Stimulated activated CD4-positive, alpha-beta T cell treated with anti-CD3 and anti-CD28 coated beads, TNF-alpha, amount 100 ng/mL, for 48 hours (primary cell): ENCODE results near the gene CHCHD6.

Experiments used
- DNase-seq, 3 donors: peaks; one replicate each; pipeline ENCODE4 v3.0.0-alpha.2; 2020; ENCODE audit warnings: low read depth in 3 of 3

CHCHD6 gene

DNA sequence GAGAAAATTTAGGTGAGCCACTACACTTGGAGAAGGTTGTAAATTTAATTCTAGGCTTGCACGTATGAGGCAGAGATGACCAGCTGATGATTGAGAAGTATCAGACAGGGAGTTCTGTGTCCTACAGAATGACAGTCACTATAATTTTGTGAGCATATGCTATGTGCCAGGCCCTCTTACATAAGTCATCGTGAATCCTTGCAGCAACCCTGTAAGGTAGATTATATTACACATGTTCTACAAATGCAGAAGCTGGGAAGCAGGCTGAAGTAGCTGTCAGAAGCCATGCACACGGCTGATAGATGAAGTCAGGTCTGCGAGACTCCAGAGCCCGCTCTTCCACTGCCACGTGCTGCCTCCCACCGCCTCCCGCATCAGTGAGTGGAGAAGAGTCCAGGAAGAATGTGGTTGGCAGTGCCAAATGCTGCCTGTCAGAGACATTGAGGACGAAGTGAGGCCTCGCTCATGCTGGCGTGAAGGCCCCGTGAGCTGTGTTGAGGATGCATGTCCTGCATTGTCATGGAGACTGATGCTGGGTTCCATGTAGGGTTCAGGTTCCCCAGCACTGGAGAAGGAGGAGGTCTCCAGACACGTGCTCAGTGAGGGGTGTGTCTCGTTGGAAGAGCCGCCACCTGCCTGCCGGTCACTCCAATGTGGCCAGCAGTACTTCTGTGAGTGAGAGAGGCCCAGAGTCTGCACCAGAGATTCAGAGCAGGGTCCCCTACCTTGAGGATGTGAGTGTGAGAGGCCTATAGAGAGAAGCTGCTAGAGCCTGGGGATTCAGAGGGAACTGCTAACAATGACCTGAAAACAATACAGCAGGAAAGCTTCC lies 155.6 kb downstream of the CHCHD6 start:
- no peak for DNase-seq

DNA sequence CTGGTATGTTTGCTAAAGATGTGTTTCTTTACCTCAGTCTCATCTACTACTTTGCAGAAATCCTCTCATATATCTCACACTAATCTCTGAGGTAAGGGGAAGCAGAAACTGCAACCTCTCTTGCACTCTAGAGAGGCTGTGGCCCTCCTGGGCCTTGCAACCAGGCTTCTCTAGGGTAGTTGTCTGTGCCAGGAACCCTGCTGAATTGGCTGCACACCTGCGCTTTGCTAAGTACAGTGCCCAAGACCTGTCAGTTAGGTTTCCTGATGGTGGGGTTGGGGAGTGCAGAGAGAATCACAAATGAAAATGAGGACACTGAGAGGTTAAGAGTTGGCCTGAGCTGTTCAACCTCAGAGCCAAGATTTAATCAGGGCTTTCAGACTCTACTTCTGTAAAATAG lies 161.7 kb downstream of the CHCHD6 start:
- no peak for DNase-seq

DNA sequence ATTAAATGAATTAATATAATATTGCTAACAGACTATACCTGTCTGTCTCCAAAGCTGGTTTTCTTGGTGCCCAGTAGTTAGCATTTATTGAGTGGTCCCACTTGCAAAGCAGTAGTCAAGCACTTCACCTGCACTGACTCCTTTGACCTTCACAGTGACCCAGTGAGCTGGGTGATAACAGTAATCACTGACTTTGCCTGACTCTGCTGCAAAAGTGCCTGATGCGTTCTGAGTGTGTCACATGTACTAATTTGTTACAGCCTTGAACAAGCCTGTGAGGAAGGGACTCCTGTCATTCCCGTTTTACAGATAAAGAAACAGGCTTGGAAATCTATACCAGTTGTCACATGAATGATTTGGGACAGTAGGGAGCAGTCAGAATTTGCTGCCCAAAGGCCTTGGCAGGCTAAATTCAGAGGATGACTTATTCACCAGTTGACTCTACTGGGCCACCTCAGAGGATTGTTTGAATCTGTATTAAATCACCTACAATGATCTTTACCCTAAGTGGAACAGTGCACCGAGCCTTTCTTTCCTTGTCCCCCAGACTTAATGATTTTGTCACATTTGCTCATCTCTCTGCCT lies 162.2 kb downstream of the CHCHD6 start:
- DNase-seq, result no peak

DNA sequence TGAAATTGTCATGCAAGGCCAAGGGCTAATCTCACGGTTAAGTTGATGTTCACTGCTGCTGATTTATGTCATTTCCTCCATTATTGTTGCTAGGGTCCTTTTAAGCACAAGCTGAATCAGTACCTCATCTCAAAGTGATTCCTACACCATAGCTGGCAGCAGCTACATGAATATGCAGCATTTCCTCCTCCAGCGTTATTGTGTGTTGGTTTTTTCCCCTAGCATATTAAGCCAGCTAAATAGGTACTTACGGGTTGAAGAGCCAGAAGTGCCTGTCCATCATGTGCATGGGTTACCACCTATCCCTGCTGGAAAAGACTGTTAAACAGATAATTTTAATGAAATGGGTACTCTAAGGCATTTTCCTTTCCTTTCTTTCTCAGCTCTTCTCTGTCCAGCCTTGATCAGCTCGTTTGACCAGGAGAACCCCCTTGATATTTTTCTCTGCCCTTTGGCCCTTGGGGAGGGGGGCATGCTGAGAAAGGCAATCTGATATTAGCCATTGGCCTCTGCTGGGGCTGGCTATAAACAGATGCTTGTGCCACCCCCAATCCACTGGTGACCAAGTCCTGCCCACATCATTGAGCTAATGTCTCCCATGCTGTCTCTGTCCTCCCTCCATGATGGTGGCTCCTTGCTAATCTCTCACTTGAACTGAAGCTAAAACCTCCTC lies 163.3 kb downstream of the CHCHD6 start:
- DNase-seq, result no peak

DNA sequence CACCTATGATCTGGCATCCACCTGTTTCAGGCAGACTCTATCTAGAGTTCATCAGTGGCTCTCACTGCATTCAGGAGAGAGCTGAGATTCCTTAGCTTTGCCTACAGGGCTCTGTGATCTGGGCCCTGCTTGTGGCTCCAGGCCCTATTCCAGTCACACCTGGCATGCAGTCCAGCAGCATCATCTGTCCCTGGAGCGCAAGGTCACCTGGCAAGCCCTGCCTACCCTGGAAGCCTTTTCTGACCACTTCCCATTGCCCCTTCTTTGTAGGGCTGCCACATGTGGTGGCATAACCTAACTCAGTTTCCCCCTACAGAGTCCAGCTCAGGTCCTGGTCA lies 163.8 kb downstream of the CHCHD6 start:
- no peak for DNase-seq

DNA sequence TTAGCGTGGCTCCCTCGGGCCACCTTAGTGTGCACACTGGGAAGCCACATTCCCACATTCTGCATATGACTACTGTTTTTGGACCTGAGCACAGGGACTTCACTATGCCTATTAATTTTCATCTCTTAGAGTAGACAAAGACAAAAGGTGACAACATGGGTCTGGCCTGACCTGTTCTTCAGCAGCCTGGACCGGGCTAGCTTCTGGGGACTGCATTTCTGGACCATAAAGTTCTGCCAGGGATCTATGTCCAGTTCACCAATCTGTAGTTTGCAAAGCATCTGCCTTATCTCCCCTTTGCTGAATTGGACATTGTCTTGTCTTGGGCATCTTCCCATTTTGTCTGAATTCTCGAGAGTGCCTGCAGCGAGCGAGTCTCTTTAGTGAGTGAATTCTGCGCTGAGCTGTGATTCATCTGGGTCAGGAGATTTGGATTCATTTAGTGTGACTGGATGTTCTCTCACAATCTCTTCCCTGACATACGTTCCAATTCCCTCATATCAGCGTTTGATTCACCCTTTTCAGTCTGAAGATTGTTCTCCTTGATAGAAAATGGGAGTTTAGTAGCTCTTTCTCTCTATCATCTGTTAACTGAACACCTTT lies 166.7 kb downstream of the CHCHD6 start:
- no peak for DNase-seq

DNA sequence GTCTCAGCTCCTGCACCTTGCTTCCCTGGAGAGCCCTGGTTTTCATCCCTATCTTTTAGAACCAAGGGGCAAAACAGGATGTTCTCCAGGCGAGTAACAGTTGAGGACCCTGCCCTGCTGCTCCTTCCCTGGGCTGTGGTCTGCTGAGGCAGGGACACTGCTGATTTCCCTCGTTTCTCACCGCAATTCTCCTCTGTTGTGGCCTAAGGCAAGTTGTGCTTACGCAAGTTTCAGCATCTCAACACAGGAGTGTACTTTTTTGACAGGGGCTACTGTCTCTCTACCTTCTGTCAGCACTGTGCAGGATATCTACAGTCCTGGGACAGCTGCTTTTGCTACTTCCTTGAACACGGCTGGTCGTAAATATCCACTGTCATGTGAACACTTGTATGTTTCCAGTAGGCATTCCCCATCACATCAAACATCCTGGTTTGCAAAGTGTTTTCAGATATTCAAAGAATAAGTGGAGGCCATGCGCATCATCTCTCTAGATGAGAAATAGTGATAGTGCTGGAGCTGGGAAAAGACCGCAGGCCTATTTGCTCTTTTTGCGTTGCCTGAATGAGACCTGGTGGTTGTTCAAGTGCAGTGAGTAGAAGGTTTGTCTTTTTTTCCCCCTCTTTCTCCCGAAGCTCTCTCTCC lies 168.8 kb downstream of the CHCHD6 start:
- DNase-seq, result no peak

DNA sequence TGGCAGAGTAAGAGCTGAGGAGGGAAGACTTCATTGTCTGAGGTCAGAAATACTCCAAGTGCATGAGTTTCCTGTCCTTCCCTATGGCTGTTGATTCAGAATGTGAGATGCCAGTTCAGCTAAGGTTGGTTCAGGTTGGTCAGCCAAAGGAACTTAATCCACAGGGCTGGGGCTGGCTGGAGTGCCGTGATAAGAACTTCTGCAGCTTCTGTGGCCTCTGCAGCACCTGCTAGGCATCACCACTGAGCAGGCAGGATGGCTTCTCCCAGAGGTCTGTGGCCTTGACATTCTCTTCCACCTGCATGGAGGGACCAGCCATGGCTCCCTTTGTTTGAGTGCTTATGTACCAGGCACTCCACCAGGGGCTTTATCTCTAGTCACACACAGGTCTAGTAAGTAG lies 169.4 kb downstream of the CHCHD6 start:
- DNase-seq, result no peak

DNA sequence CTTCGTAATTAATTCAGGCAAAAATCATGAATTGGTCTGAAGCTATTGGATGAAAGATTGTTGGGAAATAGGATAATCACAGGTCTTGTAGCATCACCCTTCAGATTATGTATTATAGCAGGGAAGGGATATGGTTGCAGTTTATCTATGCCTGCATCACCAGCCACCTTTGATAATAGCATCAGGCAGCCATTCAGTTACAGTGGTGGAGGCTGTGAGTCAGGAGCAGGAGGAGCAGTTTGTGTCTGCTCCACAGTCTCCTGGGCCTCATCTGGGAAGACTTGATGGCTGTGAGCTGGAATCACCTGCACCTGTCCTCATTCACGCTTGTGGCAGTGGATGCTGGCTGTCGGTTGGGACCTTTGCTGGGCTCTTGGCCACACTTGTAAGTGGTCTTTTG lies 174.6 kb downstream of the CHCHD6 start:
- no peak for DNase-seq

DNA sequence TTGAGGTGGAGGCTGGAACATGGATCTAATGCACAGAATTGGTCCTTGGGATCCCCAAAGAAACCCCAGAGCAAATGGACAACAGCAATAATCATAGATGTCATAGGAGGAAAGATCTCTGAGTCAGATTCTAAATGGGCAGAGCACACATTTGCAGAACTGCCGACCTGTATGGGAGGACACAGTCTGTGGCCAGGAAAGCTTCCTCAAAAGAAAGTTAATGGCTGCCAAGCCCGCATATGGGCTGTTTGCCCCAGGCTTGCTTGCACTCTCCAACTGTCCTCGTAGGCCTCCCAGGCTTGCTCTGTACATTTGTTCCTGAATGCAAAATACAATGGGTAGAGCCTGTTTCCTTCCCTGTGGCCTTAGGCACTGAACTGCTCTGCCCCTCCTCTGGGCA lies 176.9 kb downstream of the CHCHD6 start:
- DNase-seq, result no peak

DNA sequence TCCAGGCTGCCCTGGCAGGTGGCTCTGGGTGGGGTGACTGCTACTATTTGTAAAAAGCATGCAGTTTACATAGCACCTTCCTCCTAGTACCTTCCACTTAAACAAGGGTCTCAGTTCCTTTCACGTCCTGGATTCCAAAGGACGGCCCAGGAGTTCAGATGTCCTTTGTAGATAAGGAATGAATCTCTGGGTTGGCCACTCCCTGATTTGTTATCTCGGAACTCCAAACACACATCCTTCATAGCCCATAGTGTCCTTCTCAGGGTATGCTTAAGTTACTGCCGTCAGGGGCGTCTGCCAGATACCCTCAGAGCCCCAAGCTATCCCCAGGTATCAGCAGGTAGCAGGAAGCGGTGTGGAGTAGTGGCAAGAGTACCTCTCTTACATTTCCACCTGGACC lies 177.8 kb downstream of the CHCHD6 start:
- DNase-seq, result no peak

DNA sequence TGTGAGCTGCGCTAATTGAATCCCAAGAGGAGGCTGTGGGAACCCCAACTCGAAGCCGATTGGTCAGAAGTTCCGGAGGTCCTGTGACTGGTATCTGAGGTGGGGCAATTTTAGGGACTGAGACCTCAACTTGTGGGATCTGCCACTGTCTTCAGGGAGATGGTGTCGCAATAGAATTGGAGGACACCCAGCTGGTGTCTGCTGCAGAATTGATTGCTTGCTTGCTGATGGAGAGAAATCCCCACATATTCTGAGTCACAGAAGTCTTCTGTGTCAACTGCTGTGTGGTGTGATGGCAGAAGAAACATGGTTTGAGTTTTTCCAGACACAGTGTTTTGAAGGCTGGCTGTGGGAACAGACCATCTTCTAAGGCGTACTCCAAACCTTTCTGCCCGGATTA lies 179.2 kb downstream of the CHCHD6 start:
- no peak for DNase-seq

DNA sequence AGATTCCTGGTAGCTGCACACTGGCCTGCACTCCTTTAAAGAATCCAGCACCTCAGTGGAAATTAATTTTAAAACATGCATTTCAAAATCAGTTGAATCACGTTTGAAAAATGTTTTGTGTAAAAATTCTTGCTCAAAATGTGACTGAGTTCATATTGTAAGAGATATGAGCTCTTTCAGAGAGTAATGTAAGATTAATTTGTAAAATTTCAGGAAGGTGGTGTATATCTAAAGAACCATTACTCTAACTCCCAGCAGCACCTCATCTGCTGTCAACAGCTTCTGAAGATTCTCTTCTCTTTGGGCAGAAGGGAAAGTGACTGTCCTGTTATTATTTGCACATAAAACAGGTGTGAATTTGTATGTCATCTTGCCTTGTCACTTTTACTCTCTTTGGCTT lies 181.4 kb downstream of the CHCHD6 start:
- DNase-seq, result no peak

DNA sequence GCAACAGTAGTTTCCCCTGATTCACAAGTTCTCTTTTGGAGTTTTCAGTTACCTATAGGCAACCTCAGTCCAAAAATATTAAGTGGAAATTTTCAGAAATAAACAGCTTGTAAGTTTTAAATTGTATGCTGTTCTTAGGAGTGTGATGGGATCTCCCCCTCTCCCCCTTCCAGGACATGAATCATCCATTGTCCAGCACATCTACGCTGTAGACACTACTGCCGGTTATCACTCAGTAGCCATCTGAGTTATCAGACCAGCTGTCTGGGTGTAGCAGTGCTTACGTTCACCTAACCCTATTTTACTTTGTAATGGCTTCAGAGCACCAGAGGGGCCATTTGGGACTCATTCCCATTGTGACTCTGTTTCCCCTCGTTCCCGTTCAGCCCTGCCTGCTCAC lies 182.2 kb downstream of the CHCHD6 start:
- no peak for DNase-seq

DNA sequence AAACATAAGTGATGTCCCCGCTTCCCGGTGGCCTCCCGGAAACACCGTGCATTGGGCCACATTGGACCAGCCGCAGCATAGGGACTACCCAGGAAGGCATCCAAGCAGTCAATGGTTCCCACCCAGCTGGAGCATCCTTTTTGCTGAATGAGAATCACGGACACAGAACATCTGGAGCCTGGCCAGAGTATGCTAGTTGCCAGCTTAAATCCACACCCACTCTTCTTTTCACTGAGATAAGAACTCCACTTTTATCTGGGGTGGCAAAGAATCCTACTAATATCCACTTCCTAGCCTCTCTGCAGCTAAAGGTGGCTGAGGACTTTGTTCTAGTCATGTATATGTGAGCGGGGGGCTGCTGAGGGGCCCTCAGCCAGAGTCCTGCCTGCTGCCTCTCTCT lies 183.6 kb downstream of the CHCHD6 start:
- DNase-seq, result no peak

DNA sequence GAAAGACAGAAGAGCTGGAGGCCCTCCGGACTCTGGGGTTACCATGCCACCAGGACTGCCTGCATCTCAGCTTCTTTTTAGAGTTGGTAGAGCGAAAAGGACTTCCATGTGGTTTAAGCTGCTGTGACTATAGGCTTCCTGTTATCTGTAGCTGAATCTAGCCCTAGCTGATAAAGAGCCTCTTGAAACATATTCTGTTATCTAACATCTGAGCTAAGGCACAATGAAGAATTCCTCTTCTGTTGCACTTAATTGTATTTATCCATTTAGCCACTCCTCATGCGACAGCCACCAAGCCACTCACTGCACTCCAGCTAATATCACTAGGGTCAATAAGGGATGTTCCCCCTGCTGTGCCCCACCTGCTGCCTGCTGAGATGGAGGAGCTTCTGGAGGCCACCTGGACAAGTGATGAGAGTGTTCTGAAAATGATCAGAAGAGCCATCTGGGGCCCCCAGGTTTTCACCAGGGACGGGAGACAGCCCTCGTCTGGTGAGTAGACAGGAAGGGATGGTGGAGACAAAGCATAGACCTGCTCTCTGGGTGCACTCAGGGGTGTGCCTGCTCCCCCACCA lies 184.2 kb downstream of the CHCHD6 start:
- no peak for DNase-seq

DNA sequence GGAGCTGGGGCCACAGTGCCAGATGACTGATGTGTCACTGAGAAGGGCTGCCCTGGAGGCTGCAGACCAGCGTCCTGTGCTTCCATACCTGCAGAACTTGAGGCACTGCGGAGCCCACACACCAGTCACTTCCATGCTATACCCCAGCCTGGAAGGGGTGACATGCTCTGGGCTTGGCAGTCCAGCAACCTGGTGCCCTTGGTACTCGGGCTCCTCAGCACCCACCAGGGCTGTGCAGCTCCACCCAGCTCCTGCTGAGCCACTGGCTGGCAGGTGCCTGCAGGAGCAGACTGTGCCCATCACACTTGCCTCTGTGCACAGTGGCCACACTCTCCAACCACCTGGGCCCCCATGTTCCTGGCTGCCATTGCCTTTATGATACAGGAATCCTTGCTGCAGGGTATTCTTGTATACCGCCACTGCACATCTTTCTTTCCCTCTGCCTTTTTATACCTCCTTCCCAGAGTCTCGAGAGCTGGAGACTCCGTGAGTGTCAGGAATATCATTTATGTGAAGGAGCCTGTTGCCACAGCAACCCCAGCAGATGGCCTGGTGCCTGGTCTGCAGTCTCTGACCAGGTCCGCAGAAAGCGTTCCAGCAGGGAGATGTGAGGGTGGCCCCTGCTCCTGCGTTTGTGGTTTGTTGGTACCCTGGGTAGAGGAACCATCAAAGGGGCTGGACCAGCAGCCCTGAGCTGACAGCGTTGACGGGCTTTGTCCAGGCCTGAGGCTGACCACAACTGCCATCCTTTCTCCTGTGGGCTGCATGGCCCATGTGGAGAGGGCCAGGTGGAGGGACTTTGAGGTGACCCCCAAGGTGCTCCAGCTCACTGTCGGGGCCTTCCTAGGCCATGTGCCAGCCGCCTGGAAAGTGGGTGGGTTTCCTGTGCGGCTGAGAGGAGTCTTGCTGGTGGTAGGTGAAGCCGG lies 185.5 kb downstream of the CHCHD6 start:
- no peak for DNase-seq

DNA sequence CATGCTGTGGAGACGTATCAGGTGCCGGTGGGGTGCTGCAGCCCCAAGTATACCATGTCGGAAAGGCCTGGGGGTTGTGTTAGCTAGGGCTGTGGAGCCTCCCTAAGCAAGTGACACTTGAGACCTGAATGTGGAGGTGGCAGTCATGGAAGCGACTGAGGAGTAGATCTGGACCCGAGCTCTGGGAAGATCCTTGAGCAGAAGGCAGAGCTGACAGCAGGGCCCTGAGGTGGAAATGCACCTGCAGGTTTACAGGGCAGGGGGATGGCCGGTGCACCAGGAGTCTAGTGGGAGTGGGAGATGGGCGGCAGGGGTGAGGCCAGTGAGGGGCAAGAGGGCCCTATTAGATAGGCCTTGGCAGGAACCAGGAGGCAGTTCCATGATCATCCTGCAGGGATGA lies 187.1 kb downstream of the CHCHD6 start:
- no peak for DNase-seq

DNA sequence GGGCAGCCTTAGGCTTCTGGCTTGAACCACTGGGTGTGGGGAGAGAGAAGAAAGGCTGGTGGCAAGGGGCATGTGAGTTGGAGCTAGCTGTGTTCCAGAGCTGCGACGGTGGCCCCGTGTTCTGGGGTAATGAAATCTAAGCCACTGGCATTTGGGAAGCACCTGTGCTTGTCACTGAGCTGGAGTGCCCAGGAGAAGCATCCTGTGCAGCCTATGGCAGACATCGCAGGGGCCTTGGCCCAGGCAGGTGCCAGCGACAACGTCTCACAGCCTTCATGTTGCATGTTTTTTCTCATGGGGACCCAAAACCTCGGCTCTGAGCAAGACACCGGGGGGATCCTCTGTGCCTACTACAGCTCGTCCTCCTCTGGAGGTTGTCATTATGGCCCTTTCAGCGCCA lies 187.8 kb downstream of the CHCHD6 start:
- DNase-seq, result no peak

DNA sequence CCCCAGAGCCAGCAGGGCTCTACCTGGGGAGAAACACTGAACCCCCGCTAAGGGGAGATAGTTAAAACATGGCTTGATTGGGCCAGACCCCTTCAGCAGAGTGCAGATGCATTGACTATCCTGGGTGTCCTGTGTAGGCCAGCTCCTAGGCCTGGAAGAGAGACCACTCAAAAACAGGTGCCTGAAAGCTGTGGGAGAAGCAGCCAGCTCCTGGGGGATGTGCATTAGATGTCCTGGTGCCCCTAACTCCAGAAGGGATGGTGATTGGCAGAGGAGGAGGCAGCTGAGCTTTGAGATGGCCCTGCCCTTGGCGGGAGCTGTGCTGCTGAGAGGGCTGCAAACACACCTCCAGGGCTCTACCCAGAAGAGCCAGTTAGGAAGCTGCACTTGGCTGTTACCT lies 189.6 kb downstream of the CHCHD6 start:
- no peak for DNase-seq

DNA sequence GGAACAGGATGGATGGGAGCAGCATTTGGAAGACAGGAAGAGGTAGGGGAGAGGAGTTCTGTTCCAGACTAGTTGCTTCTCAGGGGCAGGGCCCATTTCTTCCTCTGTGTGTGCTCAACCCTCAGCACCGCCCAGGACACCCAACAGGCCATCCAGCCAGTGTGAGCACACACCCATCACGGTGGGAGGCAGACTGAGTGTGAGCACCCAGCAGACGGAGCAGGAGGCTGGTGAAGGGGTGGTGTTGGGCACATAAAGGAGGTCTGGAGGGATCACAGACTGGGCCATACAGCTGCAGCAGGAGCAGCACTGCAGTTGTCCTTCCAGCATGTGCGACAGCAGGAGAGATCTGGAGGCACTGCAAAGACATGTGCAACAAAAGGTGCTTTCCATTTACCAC lies 190.4 kb downstream of the CHCHD6 start:
- no peak for DNase-seq
